ENCODE data around the gene AEBP1.

Gene AEBP1

GRCh38 chr7:44068054-44068453, 36.1 kb upstream of the AEBP1 start:
- H3K4me3 ChIP-seq (ENCODE audit: low read depth, low read length) = no peak overlapping the region

GRCh38 chr7:44071726-44072363, 32.3 kb upstream of the AEBP1 start:
- no peak overlapping the region for H3K4me3 ChIP-seq (ENCODE audit: low read depth, low read length)
- TF ChIP-seq CTCF (IDR thresholded peaks at IDR 0.05; ENCODE audit: borderline replicate concordance, insufficient read depth, low read depth, low read length) = no peak

More at GRCh38 chr7:44068054-44068453, 36.1 kb upstream of the AEBP1 start:
- no peak for TF ChIP-seq CTCF (IDR thresholded peaks at IDR 0.05; ENCODE audit: borderline replicate concordance, insufficient read depth, low read depth, low read length)

- H3K4me3 ChIP-seq (ENCODE audit: low read depth, low read length) = no peak overlapping the region
- peak; percentile 71 for TF ChIP-seq CTCF (IDR thresholded peaks at IDR 0.05; ENCODE audit: borderline replicate concordance, insufficient read depth, low read depth, low read length)
Observed at GRCh38 chr7:44072364-44073231, 31.5 kb upstream of the AEBP1 start.

GRCh38 chr7:44073664-44074348, 30.3 kb upstream of the AEBP1 start:
- no peak for TF ChIP-seq CTCF (IDR thresholded peaks at IDR 0.05; ENCODE audit: borderline replicate concordance, insufficient read depth, low read depth, low read length)
- no peak overlapping the region for H3K4me3 ChIP-seq (ENCODE audit: low read depth, low read length)

GRCh38 chr7:44074349-44074695, 29.8 kb upstream of the AEBP1 start:
- no peak overlapping the region for H3K4me3 ChIP-seq (ENCODE audit: low read depth, low read length)
- no peak for TF ChIP-seq CTCF (IDR thresholded peaks at IDR 0.05; ENCODE audit: borderline replicate concordance, insufficient read depth, low read depth, low read length)

- H3K4me3 ChIP-seq (ENCODE audit: low read depth, low read length) = no peak overlapping the region
- no peak for TF ChIP-seq CTCF (IDR thresholded peaks at IDR 0.05; ENCODE audit: borderline replicate concordance, insufficient read depth, low read depth, low read length)
Observed at GRCh38 chr7:44075296-44076075, 28.7 kb upstream of the AEBP1 start.
